ENCODE results near the gene POU6F2. TPM values are rescaled to one million over a fixed set of nuclear protein-coding genes. Genes with fewer than 3 reads are reported as not detected.

The POU6F2 gene
- total and polyA plus RNA-seq, 2 donors (not counting 1 experiment from before 2014, with no cell fraction given): 0.47 TPM; not detected in 1

GRCh38 chr7:39270018-39270417, 292.3 kb downstream of the POU6F2 start:
- DNase-seq: no peak
- Histone ChIP-seq H4K20me1 (ENCODE audit: control insufficient read depth, insufficient read depth, low read length, poor library complexity, severe bottlenecking) (no peaks in the 10 kb centered on the region), H3K4me2 (replicated peaks; ENCODE audit: low read depth, low read length, poor library complexity, severe bottlenecking) (no peak overlapping the region), H3K9ac (ENCODE audit: low read length) (no peak overlapping the region), H3K79me2 (ENCODE audit: control insufficient read depth, insufficient read depth, low read length) (no peaks in the 10 kb centered on the region), H3K9me3 (ENCODE audit: control extremely low read depth in 1 of 3, control insufficient read depth in 2 of 3, insufficient read depth in 1 of 3, low read length in 2 of 3) (no peaks in the 10 kb centered on the region), H3K27me3 (replicated peaks in 1 of 4; ENCODE audit: control extremely low read depth in 1 of 4, control insufficient read depth in 3 of 4, insufficient read depth in 4 of 4, low read length in 3 of 4) (peaks cover 0 to 3% (median 0%) of the 10 kb centered on the region in 4 experiments), H3K4me1 (ENCODE audit: control insufficient read depth in 2 of 2, insufficient read depth in 2 of 2, low read length in 2 of 2) (no peaks in the 10 kb centered on the region), H3K27ac (ENCODE audit: low read length in 2 of 2) (no peak overlapping the region), H3K36me3 (replicated peaks in 1 of 2; ENCODE audit: control extremely low read depth in 1 of 2, control insufficient read depth in 1 of 2, extremely low read depth in 1 of 2, insufficient read depth in 2 of 2, low read length in 1 of 2) (no peaks in the 10 kb centered on the region), H2AFZ (ENCODE audit: insufficient read depth, low read depth, low read length, poor library complexity, severe bottlenecking) (no peak overlapping the region), H3K4me3 (ENCODE audit: control extremely low read depth in 1 of 5, extremely low read depth in 1 of 5, insufficient read depth in 1 of 5, low read depth in 2 of 5, low read length in 4 of 5) (no peak overlapping the region)
- POLR2A ChIA-PET: no interaction called here
- Mint-ChIP-seq H3K4me1 (no peaks in the 10 kb centered on the region), H3K9me3 (ENCODE audit: insufficient read depth) (no peaks in the 10 kb centered on the region), H3K27me3 (peaks cover 22% of the 10 kb centered on the region), H3K27ac (no peak overlapping the region), H3K4me3 (no peak overlapping the region)
- TF ChIP-seq EZH2 (IDR thresholded peaks at IDR 0.05; ENCODE audit: borderline replicate concordance, insufficient read depth, low read depth, low read length, poor library complexity, severe bottlenecking) (no peak), CTCF (IDR thresholded peaks at IDR 0.05) (no peak)
- CTCF ChIA-PET: interaction anchor here (0.9 kb wide), 1 partner anchor 86 kb away, joined by 3 read pairs; no protein-coding TSS in a partner anchor
- no peak for ATAC-seq (ENCODE audit: low read depth)
- intact Hi-C loops (cut with micrococcal nuclease): no loop called here
- 87% methylated on average over 5 of the region's 5 CpGs for WGBS (ENCODE audit: insufficient coverage)

DNA sequence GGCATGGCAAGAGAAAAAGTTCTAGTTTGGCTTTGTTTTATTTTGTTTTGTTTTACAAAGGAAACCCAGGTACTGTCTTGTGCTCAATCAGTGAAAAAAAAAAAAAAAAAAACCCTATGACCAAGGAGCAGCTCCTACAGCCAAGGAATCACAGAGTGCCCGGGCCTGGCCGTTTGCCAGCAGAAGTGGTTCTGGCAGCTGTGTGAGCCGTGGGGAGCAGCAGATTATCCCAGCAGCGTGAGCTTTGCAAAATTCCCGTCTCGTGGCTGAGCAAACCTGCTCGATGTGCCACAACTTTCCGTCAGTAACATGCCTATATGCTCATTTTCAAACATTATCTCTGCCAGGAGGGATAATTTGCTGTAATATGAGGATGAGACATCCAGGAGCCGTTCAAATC, 293.7 kb downstream of the POU6F2 start:
- intact Hi-C loops (cut with micrococcal nuclease): no loop called here
- WGBS (ENCODE audit: insufficient coverage): 51% methylated on average over 4 of the region's 9 CpGs
- CTCF ChIA-PET: no interaction called here

More for the DNA sequence above, 293.7 kb downstream of the POU6F2 start:
- H2AFZ ChIP-seq (ENCODE audit: insufficient read depth, low read depth, low read length, poor library complexity, severe bottlenecking): no peak overlapping the region
- DNase-seq: no peak
- no peak overlapping the region for H3K27ac ChIP-seq (ENCODE audit: low read length in 2 of 2)
- H3K9me3 ChIP-seq (ENCODE audit: control extremely low read depth in 1 of 3, control insufficient read depth in 2 of 3, insufficient read depth in 1 of 3, low read length in 2 of 3): no peaks in the 10 kb centered on the region
- H3K4me2 ChIP-seq (replicated peaks; ENCODE audit: low read depth, low read length, poor library complexity, severe bottlenecking): no peak overlapping the region
- Mint-ChIP-seq H3K27me3 (peaks cover 22% of the 10 kb centered on the region), H3K4me3 (no peak overlapping the region), H3K9me3 (ENCODE audit: insufficient read depth) (no peaks in the 10 kb centered on the region), H3K27ac (no peak overlapping the region), H3K4me1 (no peaks in the 10 kb centered on the region)
- no peaks in the 10 kb centered on the region for H3K79me2 ChIP-seq (ENCODE audit: control insufficient read depth, insufficient read depth, low read length)
- no peak overlapping the region for H3K4me3 ChIP-seq (ENCODE audit: control extremely low read depth in 1 of 5, extremely low read depth in 1 of 5, insufficient read depth in 1 of 5, low read depth in 2 of 5, low read length in 4 of 5)
- no peak for ATAC-seq (ENCODE audit: low read depth)
- TF ChIP-seq EZH2 (IDR thresholded peaks at IDR 0.05; ENCODE audit: borderline replicate concordance, insufficient read depth, low read depth, low read length, poor library complexity, severe bottlenecking) (no peak), CTCF (IDR thresholded peaks at IDR 0.05) (no peak)
- no peaks in the 10 kb centered on the region for H4K20me1 ChIP-seq (ENCODE audit: control insufficient read depth, insufficient read depth, low read length, poor library complexity, severe bottlenecking)
- H3K9ac ChIP-seq (ENCODE audit: low read length): no peak overlapping the region
- no peaks in the 10 kb centered on the region for H3K36me3 ChIP-seq (replicated peaks in 1 of 2; ENCODE audit: control extremely low read depth in 1 of 2, control insufficient read depth in 1 of 2, extremely low read depth in 1 of 2, insufficient read depth in 2 of 2, low read length in 1 of 2)
- POLR2A ChIA-PET: no interaction called here
- H3K27me3 ChIP-seq (replicated peaks in 1 of 4; ENCODE audit: control extremely low read depth in 1 of 4, control insufficient read depth in 3 of 4, insufficient read depth in 4 of 4, low read length in 3 of 4): peaks cover 0 to 3% (median 0%) of the 10 kb centered on the region in 4 experiments
- no peaks in the 10 kb centered on the region for H3K4me1 ChIP-seq (ENCODE audit: control insufficient read depth in 2 of 2, insufficient read depth in 2 of 2, low read length in 2 of 2)
